HCT116 (cell line): Measurements from ENCODE around the gene TEKT3. TPM values are rescaled to one million over a fixed set of nuclear protein-coding genes. Genes with fewer than 3 reads are reported as not detected.

Experiments
- ATAC-seq: fragments of 200-7000 bp; cut with Tn5 transposase; 2 replicates; pipeline ENCODE4 v1.9.1; 2020; ENCODE audit warnings: mild to moderate bottlenecking, moderate library complexity
- BruUV-seq: library from RNA; stranded (reverse); fragments of 400-500 nt; replicated peaks from 2 replicates; lab custom pipeline; 2021; lab: Mats Ljungman, UMichigan
- CTCF ChIA-PET: fragments of 300-600 bp; sonication (Branson Sonifier 250); formaldehyde crosslinking; loops from one replicate; lab custom pipeline; 2021; ENCODE audit warnings: antibody characterized with exemption; lab: Charles Lee
- POLR2A ChIA-PET: fragments of 300-600, 350-600 bp; sonication (Branson Sonifier 250); formaldehyde crosslinking; loops from one replicate; lab custom pipeline; 2021; ENCODE audit warnings: antibody characterized with exemption; lab: Charles Lee
- RAD21 ChIA-PET, 2 experiments: fragments of 300-600 bp; sonication (Branson Sonifier 250); formaldehyde crosslinking; loops; one replicate each; lab custom pipeline; 2023; ENCODE audit warnings: low total read pairs in 2 of 2; ENCODE audit not compliant: uncharacterized antibody in 2 of 2, unreplicated experiment in 2 of 2, low non-redundant PET in 1 of 2; lab: Charles Lee
- DNase-seq: peaks from one replicate; pipeline ENCODE4 v3.0.0-alpha.2; 2010; ENCODE audit warnings: low read depth, low spot score
- H2AFZ ChIP-seq: fragments of 200-600 bp; shearing (Covaris generic), sonication (generic); 2 replicates; pipeline ENCODE4 v1.6.1; 2017; ENCODE audit warnings: low read depth, mixed run types, mixed read lengths, antibody characterized with exemption, low read length; ENCODE audit not compliant: poor library complexity, severe bottlenecking
- H3K27ac ChIP-seq: 2 replicates; pipeline ENCODE4 v1.5.1; 2012; ENCODE audit warnings: low read depth, low read length
- H3K27me3 ChIP-seq: fragments of 200-600 bp; sonication (generic); 2 replicates; pipeline ENCODE4 v1.6.1; 2016; ENCODE audit warnings: mixed run types, low read length, mixed read lengths; ENCODE audit not compliant: insufficient read depth
- H3K36me3 ChIP-seq, 2 experiments: fragments of 200-500 bp in 1 of 2; fragments of 200-600 bp in 1 of 2; sonication (Bioruptor generic) in 1 of 2; sonication (generic) in 1 of 2; 2 replicates each; pipeline versions ENCODE4 v1.5.1 to v1.6.1; 2014 to 2016; ENCODE audit warnings: low read length in 2 of 2, inconsistent platforms in 1 of 2, mixed read lengths in 1 of 2, mixed run types in 1 of 2; ENCODE audit not compliant: insufficient read depth in 2 of 2, control insufficient read depth in 1 of 2
- H3K4me1 ChIP-seq, 2 experiments: fragments of 200-600 bp in 1 of 2; sonication (generic) in 1 of 2; 2 replicates each; pipeline versions ENCODE4 v1.5.1 to v1.6.1; 2012 to 2017; ENCODE audit warnings: low read length in 2 of 2, inconsistent platforms in 1 of 2, mild to moderate bottlenecking in 1 of 2, mixed read lengths in 1 of 2, mixed run types in 1 of 2, moderate library complexity in 1 of 2; ENCODE audit not compliant: insufficient read depth in 2 of 2, control insufficient read depth in 1 of 2
- H3K4me2 ChIP-seq: fragments of 200-600 bp; sonication (generic); 2 replicates; pipeline ENCODE4 v1.6.1; 2017; ENCODE audit warnings: mixed run types, low read length, mixed read lengths
- H3K4me3 ChIP-seq, 2 experiments: fragments of 200-600 bp in 1 of 2; sonication (generic) in 1 of 2; replicated peaks in 1 of 2; 2 replicates each; pipeline ENCODE4 v1.5.1; 2011 to 2016; ENCODE audit warnings: low read length in 2 of 2, control low read depth in 1 of 2, low read depth in 1 of 2, mild to moderate bottlenecking in 1 of 2, mixed read lengths in 1 of 2, mixed run types in 1 of 2
- H3K79me2 ChIP-seq: fragments of 200-600 bp; sonication (generic); 2 replicates; pipeline ENCODE4 v1.6.1; 2017; ENCODE audit warnings: mild to moderate bottlenecking, mixed run types, low read length, moderate library complexity, mixed read lengths; ENCODE audit not compliant: insufficient read depth
- H3K9ac ChIP-seq: fragments of 200-600 bp; sonication (generic); 2 replicates; pipeline ENCODE4 v1.6.1; 2016; ENCODE audit warnings: low read length, mixed read lengths
- H3K9me2 ChIP-seq: fragments of 200-600 bp; sonication (generic), shearing (Covaris generic); 2 replicates; pipeline ENCODE4 v1.6.1; 2017; ENCODE audit warnings: mixed run types, mild to moderate bottlenecking, moderate library complexity; ENCODE audit not compliant: insufficient read depth
- H3K9me3 ChIP-seq, 2 experiments: fragments of 200-500 bp in 1 of 2; fragments of 200-600 bp in 1 of 2; sonication (Bioruptor generic) in 1 of 2; sonication (generic) in 1 of 2; 2 replicates each; pipeline ENCODE4 v1.6.1; 2014 to 2017; ENCODE audit warnings: low read length in 2 of 2, mixed read lengths in 2 of 2, inconsistent platforms in 1 of 2, low read depth in 1 of 2, mild to moderate bottlenecking in 1 of 2, mixed run types in 1 of 2, moderate library complexity in 1 of 2; ENCODE audit not compliant: control insufficient read depth in 1 of 2, insufficient read depth in 1 of 2
- H4K20me1 ChIP-seq: fragments of 200-600 bp; sonication (generic), shearing (Covaris generic); 2 replicates; pipeline ENCODE4 v1.6.1; 2017; ENCODE audit warnings: mixed run types, mild to moderate bottlenecking, moderate library complexity; ENCODE audit not compliant: insufficient read depth
- ATF3 ChIP-seq: IDR thresholded peaks from 2 replicates; pipeline ENCODE4 v1.6.1; 2012
- CBX3 ChIP-seq: IDR thresholded peaks from 2 replicates; pipeline ENCODE4 v1.6.1; 2012; ENCODE audit warnings: low read depth
- EGR1 ChIP-seq: IDR thresholded peaks from 2 replicates; pipeline ENCODE4 v1.6.1; 2012; ENCODE audit warnings: low read depth
- EZH2 ChIP-seq: fragments of 200-600 bp; sonication (generic); IDR thresholded peaks from 2 replicates; pipeline ENCODE4 v1.6.1; 2017; ENCODE audit warnings: antibody characterized with exemption, mixed run types
- EZH2phosphoT487 ChIP-seq: fragments of 200-600 bp; IDR thresholded peaks from 2 replicates; pipeline ENCODE4 v1.6.1; 2018; ENCODE audit warnings: antibody characterized with exemption, borderline replicate concordance
- FOSL1 ChIP-seq: IDR thresholded peaks from 2 replicates; pipeline ENCODE4 v1.6.1; 2012; ENCODE audit warnings: low read depth
- JUND ChIP-seq: IDR thresholded peaks from 2 replicates; pipeline ENCODE4 v1.6.1; 2012
- MAX ChIP-seq: IDR thresholded peaks from 2 replicates; pipeline ENCODE4 v1.6.1; 2012
- POLR2A ChIP-seq: IDR thresholded peaks from 2 replicates; pipeline ENCODE4 v1.7.0; 2011; ENCODE audit warnings: borderline replicate concordance; ENCODE audit not compliant: insufficient read depth, insufficient read length; ENCODE audit errors: extremely low read depth
- POLR2AphosphoS5 ChIP-seq: IDR thresholded peaks from 2 replicates; pipeline ENCODE4 v1.6.1; 2011; ENCODE audit warnings: mild to moderate bottlenecking, low read depth, low read length, moderate library complexity
- RAD21 ChIP-seq: IDR thresholded peaks from 2 replicates; pipeline ENCODE4 v1.6.1; 2012; ENCODE audit warnings: low read depth, mild to moderate bottlenecking
- REST ChIP-seq: IDR thresholded peaks from 2 replicates; pipeline ENCODE4 v1.6.1; 2012; ENCODE audit warnings: low read depth
- SIN3A ChIP-seq: IDR thresholded peaks from 2 replicates; pipeline ENCODE4 v1.6.1; 2012; ENCODE audit warnings: low read depth
- SP1 ChIP-seq: IDR thresholded peaks from 2 replicates; pipeline ENCODE4 v1.6.1; 2012; ENCODE audit warnings: low read depth
- SRF ChIP-seq: IDR thresholded peaks from 2 replicates; pipeline ENCODE4 v1.6.1; 2012; ENCODE audit warnings: low read depth
- TCF7L2 ChIP-seq: IDR thresholded peaks from 2 replicates; pipeline ENCODE4 v1.7.0; 2011; ENCODE audit warnings: borderline replicate concordance, inconsistent platforms; ENCODE audit not compliant: insufficient read depth, insufficient read length; ENCODE audit errors: extremely low read depth
- YY1 ChIP-seq: IDR thresholded peaks from 2 replicates; pipeline ENCODE4 v1.6.1; 2011; ENCODE audit warnings: low read length, low read depth, moderate library complexity, mild to moderate bottlenecking; ENCODE audit not compliant: insufficient replicate concordance; ENCODE audit errors: extremely low read depth
- ZBTB33 ChIP-seq: IDR thresholded peaks from 2 replicates; pipeline ENCODE4 v1.6.1; 2011; ENCODE audit warnings: mild to moderate bottlenecking, low read length, moderate library complexity; ENCODE audit not compliant: insufficient replicate concordance; ENCODE audit errors: extremely low read depth
- ZFX ChIP-seq: fragments of 450-650 bp; IDR thresholded peaks from 2 replicates; pipeline ENCODE4 v1.6.1; 2017
- ZNF274 ChIP-seq: fragments of 200-500 bp; sonication (Bioruptor generic); IDR thresholded peaks from 2 replicates; pipeline ENCODE4 v1.6.1; 2014; ENCODE audit warnings: mild to moderate bottlenecking, low read depth, low read length, inconsistent platforms
- intact Hi-C: fragments of 100-400 bp; cut with micrococcal nuclease; formaldehyde crosslinking; loops from 2 replicates; pipeline ENCODE4 v1.10.0; 2022
- total RNA-seq: library from RNA; stranded (reverse); gene quantifications from one replicate; pipeline ENCODE4 v1.2.1, GENCODE V29; 2021; ENCODE audit not compliant: unreplicated experiment

Gene TEKT3
- total RNA-seq, 1 experiment from 2014 or later: 0.64 TPM

- Histone ChIP-seq H3K9me3 (no peaks in the 10 kb centered on the region), H3K4me1 (peaks cover 5 to 10% of the 10 kb centered on the region in 2 experiments; a peak in 3 of 4 replicates), H3K79me2 (no peaks in the 10 kb centered on the region), H3K27me3 (no peaks in the 10 kb centered on the region; the same call in 1 of the 2 replicates), H4K20me1 (no peaks in the 10 kb centered on the region), H3K4me3 (no peak overlapping the region), H3K9ac (no peak overlapping the region), H2AFZ (no peak overlapping the region), H3K9me2 (no peaks in the 10 kb centered on the region), H3K4me2 (peak overlapping the region; percentile 44), H3K27ac (no peak overlapping the region), H3K36me3 (no peaks in the 10 kb centered on the region)
- intact Hi-C loops: no loop called here
- DNase-seq (no peak), ATAC-seq (peak; percentile 60)
- TF ChIP-seq CBX3: no peak
- no peak for TF ChIP-seq ATF3
- TF ChIP-seq MAX: no peak
- no peak for TF ChIP-seq RAD21
- TF ChIP-seq EZH2: no peak
- TF ChIP-seq REST: no peak
- TF ChIP-seq EZH2phosphoT487: no peak
- TF ChIP-seq EGR1: no peak
- TF ChIP-seq YY1: no peak
- TF ChIP-seq SP1: no peak
- TF ChIP-seq ZNF274: no peak
- TF ChIP-seq POLR2AphosphoS5: no peak
- TF ChIP-seq ZFX: no peak
- TF ChIP-seq SRF: no peak
- TF ChIP-seq POLR2A: no peak
- TF ChIP-seq SIN3A: no peak
- no peak for TF ChIP-seq TCF7L2
- TF ChIP-seq JUND: no peak
- no peak for TF ChIP-seq ZBTB33
- no peak for TF ChIP-seq FOSL1
- BruUV-seq: no TSS peak
- POLR2A ChIA-PET: no interaction called here
- RAD21 ChIA-PET: no interaction called here
- CTCF ChIA-PET: no interaction called here
Observed at GRCh38 chr17:15377200-15377599, 35.8 kb upstream of the TEKT3 start.
